ENCODE measurements around the gene OR6A2.

Gene OR6A2

DNA sequence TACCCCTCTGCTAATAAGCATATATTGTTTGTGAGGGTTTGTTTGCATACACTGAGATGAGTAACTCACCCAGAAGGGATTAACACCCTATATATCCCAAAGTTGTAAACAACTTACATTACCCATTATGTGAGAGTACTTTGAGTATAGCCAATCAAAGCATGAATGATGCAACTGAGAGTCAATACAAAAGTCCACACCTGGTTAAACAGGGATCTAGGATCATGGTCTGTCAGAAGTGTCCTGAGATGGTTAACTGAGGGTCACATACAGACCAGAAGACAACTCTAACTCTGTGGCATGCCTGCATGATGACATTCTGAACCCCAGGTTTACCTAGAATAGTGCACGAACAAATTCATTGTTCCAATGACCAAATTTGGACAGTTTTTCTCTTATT is 28.6 kb upstream of the OR6A2 start:
- TF ChIP-seq, protein P1, sequence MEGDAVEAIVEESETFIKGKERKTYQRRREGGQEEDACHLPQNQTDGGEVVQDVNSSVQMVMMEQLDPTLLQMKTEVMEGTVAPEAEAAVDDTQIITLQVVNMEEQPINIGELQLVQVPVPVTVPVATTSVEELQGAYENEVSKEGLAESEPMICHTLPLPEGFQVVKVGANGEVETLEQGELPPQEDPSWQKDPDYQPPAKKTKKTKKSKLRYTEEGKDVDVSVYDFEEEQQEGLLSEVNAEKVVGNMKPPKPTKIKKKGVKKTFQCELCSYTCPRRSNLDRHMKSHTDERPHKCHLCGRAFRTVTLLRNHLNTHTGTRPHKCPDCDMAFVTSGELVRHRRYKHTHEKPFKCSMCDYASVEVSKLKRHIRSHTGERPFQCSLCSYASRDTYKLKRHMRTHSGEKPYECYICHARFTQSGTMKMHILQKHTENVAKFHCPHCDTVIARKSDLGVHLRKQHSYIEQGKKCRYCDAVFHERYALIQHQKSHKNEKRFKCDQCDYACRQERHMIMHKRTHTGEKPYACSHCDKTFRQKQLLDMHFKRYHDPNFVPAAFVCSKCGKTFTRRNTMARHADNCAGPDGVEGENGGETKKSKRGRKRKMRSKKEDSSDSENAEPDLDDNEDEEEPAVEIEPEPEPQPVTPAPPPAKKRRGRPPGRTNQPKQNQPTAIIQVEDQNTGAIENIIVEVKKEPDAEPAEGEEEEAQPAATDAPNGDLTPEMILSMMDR (IDR thresholded peaks at IDR 0.05; ENCODE audit: control insufficient read depth, insufficient read depth, low read depth, low read length, missing control alignments), result no peak
- DNase-seq (ENCODE audit: low read depth), result no peak
- H3K4me3 ChIP-seq (ENCODE audit: control insufficient read depth, low read depth, low read length), result no peak overlapping the region

DNA sequence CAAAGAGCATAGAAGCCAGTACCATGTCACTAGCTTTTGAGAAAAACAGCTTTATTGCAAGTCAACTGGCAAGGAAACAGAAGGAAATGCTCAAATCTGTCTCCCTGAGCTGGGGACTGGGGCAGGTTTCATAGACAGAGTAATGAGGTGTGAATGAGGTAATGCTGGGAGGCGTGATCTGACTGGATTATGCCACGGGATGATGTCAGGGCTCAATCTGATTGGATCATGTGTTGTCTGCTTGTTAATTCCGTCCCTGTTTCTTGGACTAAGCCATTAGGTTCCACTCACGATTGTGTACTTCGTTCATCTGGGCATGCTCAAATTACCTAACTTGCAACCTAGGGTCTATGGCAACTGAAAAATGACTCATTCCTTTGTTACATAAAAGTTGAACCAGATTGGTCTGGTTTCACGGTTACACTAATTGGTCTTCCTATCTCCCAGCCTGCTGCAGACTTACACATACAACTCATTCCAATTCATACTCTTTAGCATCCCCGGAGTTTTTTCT is 25.8 kb upstream of the OR6A2 start:
- no peak for DNase-seq (ENCODE audit: low read depth)
- no peak overlapping the region for H3K4me3 ChIP-seq (ENCODE audit: control insufficient read depth, low read depth, low read length)
- TF ChIP-seq, protein P1 (IDR thresholded peaks at IDR 0.05; ENCODE audit: control insufficient read depth, insufficient read depth, low read depth, low read length, missing control alignments), result no peak

DNA sequence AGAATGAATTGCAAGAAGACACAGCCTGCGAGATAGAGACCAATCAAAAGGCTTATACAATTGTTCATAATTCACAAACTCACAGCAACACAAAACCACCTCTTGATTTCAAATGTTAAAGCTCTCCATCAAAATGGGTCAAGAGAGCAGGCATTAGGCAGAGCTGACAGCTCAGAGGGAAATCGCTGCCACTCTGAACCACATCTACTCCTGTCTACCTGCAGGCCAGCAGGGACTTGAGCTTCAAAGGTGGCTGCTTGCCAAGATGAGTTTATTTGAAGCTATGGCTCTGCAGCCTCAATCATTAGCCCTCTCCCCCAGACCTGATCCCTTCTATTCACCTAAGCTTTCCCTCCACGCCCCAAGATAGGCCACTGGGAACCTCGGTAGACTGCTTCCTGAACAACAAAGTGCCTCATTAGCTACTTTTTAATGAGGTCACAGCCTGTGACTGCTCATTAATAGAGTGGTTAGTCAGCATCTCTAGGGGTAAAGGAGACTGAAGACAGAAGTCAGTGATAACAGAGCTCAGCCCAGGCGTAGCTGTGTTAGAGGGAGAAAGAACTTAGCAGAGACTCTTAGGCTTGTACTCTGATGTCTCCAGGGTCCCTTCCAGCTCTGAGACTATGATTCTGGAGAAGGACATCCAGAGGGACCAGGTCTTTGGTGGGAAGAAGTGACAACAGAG is 24.8 kb upstream of the OR6A2 start:
- no peak overlapping the region for H3K4me3 ChIP-seq (ENCODE audit: control insufficient read depth, low read depth, low read length)
- TF ChIP-seq, protein P1 (IDR thresholded peaks at IDR 0.05; ENCODE audit: control insufficient read depth, insufficient read depth, low read depth, low read length, missing control alignments), result no peak
- no peak for DNase-seq (ENCODE audit: low read depth)

DNA sequence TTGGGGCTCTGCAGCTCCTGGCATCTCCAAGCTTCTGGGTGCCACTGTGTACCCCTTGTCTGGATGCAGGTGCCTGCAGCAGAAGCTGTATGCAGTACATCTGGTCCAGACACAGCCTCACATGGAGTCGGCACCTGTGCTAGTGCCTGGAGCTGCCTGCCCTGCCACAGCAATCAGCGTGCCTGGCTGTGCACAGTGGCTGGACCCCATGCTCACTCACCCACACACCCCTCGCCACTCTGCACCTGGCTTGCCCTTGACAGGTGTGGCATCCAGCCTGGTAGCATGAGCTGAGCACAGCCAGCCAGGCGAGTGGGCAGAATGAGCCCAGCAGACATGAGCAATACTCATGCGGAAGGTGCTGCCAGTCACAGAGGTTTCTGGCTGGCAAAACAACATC is 19.5 kb upstream of the OR6A2 start:
- no peak overlapping the region for H3K4me3 ChIP-seq (ENCODE audit: control insufficient read depth, low read depth, low read length)
- TF ChIP-seq, protein P1 (IDR thresholded peaks at IDR 0.05; ENCODE audit: control insufficient read depth, insufficient read depth, low read depth, low read length, missing control alignments), result no peak
- DNase-seq (ENCODE audit: low read depth), result no peak

DNA sequence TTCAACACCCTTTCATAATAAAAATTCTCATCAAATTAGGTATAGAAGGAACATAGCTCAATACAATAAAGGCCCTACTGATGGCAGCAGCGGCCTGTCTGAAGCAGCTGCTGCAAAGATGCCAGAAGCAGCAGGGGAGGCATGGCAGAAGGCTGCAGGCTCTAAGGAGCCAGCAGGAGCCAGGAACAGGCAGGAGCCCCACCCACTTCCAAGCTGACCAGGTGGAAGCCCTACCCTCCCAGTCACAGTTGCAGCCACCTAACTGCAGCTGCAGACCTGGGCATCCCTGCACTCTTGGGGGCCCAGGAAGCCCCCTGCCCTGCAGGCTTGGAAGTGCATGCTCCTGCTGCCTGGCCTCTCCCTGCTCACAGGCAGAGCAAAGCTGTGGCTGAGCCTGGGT is 18.2 kb upstream of the OR6A2 start:
- H3K4me3 ChIP-seq (ENCODE audit: control insufficient read depth, low read depth, low read length), result no peak overlapping the region
- TF ChIP-seq, protein P1 (IDR thresholded peaks at IDR 0.05; ENCODE audit: control insufficient read depth, insufficient read depth, low read depth, low read length, missing control alignments), result peak; percentile 18
- no peak for DNase-seq (ENCODE audit: low read depth)

DNA sequence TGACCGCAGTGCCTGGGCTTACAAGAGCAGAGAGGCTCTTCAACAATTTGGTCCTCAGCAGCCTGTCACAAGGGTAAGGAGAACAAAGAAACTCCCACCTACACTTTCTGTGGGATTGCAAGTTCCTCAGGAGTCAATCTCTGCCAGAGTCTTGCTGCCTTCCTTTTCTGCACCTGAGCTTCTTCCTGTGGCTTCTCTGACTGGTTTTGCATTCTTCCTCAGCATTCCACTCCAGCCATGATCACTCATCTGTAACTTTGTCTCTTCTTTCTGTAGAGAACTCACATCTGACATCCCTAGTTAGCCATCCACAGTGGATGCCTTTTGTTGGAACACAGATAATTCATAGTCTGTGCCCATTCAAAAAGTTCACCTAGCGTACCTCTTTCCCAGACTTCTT is 14.2 kb upstream of the OR6A2 start:
- H3K4me3 ChIP-seq (ENCODE audit: control insufficient read depth, low read depth, low read length), result no peak overlapping the region

More for the DNA sequence above, 14.2 kb upstream of the OR6A2 start:
- TF ChIP-seq, protein P1 (IDR thresholded peaks at IDR 0.05; ENCODE audit: control insufficient read depth, insufficient read depth, low read depth, low read length, missing control alignments), result no peak
- DNase-seq (ENCODE audit: low read depth), result no peak

Data from AG09309 (cell line).